ENCODE data around the gene FNDC8.

FNDC8 gene

DNA sequence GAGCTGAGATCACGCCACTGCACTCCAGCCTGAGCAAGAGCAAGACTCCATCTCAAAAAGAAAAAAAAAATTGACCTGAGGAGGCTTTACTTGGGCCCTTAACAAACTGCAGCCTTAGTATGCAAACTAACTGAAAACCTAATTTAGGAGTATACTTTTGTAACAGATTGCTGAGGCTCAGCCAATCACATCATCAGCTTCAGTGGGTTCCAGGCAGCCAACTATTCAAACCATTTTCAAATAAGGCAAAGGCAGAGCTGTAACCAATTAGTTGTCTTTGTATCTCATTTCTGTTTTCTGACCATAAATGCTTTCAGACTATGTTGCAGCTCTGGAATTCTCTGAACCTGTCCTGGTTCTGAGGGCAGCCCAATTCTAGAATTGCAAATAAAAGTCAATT, 25.7 kb upstream of the FNDC8 start:
- Histone ChIP-seq H2AFZ (ENCODE audit: low read depth, low read length) (no peak overlapping the region), H3K4me2 (ENCODE audit: low read length) (no peak overlapping the region), H4K20me1 (ENCODE audit: insufficient read depth, low read length) (no peaks in the 10 kb centered on the region), H3K4me3 (ENCODE audit: low read length) (no peak overlapping the region), H3K9me3 (ENCODE audit: insufficient read depth, low read length) (no peaks in the 10 kb centered on the region), H3K9ac (ENCODE audit: low read length) (no peak overlapping the region), H3K27me3 (ENCODE audit: low read depth, low read length) (no peaks in the 10 kb centered on the region), H3K36me3 (replicated peaks; ENCODE audit: low read depth, low read length) (peaks cover 17% of the 10 kb centered on the region), H3K79me2 (ENCODE audit: low read length) (no peaks in the 10 kb centered on the region), H3K27ac (ENCODE audit: low read length) (no peak overlapping the region), H3K4me1 (ENCODE audit: low read length) (no peaks in the 10 kb centered on the region)
- TF ChIP-seq EZH2phosphoT487 (IDR thresholded peaks at IDR 0.05; ENCODE audit: low read depth) = no peak
- TF ChIP-seq, protein P1, sequence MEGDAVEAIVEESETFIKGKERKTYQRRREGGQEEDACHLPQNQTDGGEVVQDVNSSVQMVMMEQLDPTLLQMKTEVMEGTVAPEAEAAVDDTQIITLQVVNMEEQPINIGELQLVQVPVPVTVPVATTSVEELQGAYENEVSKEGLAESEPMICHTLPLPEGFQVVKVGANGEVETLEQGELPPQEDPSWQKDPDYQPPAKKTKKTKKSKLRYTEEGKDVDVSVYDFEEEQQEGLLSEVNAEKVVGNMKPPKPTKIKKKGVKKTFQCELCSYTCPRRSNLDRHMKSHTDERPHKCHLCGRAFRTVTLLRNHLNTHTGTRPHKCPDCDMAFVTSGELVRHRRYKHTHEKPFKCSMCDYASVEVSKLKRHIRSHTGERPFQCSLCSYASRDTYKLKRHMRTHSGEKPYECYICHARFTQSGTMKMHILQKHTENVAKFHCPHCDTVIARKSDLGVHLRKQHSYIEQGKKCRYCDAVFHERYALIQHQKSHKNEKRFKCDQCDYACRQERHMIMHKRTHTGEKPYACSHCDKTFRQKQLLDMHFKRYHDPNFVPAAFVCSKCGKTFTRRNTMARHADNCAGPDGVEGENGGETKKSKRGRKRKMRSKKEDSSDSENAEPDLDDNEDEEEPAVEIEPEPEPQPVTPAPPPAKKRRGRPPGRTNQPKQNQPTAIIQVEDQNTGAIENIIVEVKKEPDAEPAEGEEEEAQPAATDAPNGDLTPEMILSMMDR (IDR thresholded peaks at IDR 0.05; ENCODE audit: low read depth, low read length) = no peak

GRCh38 chr17:35097776-35098175, 23.6 kb upstream of the FNDC8 start:
- no peaks in the 10 kb centered on the region for H3K27me3 ChIP-seq (ENCODE audit: low read depth, low read length)
- no peaks in the 10 kb centered on the region for H3K4me1 ChIP-seq (ENCODE audit: low read length)
- H3K4me3 ChIP-seq (ENCODE audit: low read length) = no peak overlapping the region
- H2AFZ ChIP-seq (ENCODE audit: low read depth, low read length) = no peak overlapping the region
- H3K27ac ChIP-seq (ENCODE audit: low read length) = no peak overlapping the region
- no peaks in the 10 kb centered on the region for H4K20me1 ChIP-seq (ENCODE audit: insufficient read depth, low read length)
- H3K9me3 ChIP-seq (ENCODE audit: insufficient read depth, low read length) = no peaks in the 10 kb centered on the region
- no peak overlapping the region for H3K4me2 ChIP-seq (ENCODE audit: low read length)
- H3K79me2 ChIP-seq (ENCODE audit: low read length) = no peaks in the 10 kb centered on the region
- H3K9ac ChIP-seq (ENCODE audit: low read length) = no peak overlapping the region
- H3K36me3 ChIP-seq (replicated peaks; ENCODE audit: low read depth, low read length) = peaks cover 21% of the 10 kb centered on the region
- TF ChIP-seq, protein P1 (IDR thresholded peaks at IDR 0.05; ENCODE audit: low read depth, low read length) = no peak
- no peak for TF ChIP-seq EZH2phosphoT487 (IDR thresholded peaks at IDR 0.05; ENCODE audit: low read depth)

DNA sequence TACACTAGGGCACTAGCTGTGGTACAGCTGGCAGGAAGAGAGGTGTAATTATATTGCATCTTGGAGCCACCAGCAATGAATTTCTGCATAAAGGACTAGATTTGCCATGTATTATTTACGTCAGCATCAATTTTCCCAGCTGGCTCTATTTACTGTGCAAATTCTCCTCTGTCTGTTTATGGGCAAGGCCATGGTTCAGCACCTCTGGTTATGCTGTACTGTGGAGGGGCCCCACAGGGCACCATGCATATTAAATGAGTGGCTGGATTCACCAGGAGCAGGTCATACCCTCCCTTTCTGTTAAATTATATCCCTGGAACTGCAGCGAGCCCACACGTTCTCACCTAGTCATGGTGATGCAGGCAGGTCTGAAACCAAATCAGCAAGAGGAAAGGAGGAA, 21.5 kb upstream of the FNDC8 start:
- Histone ChIP-seq H3K4me1 (ENCODE audit: low read length) (no peaks in the 10 kb centered on the region), H4K20me1 (ENCODE audit: insufficient read depth, low read length) (no peaks in the 10 kb centered on the region), H3K9ac (ENCODE audit: low read length) (no peak overlapping the region), H3K4me2 (ENCODE audit: low read length) (no peak overlapping the region), H3K4me3 (ENCODE audit: low read length) (no peak overlapping the region), H3K27me3 (ENCODE audit: low read depth, low read length) (no peaks in the 10 kb centered on the region), H2AFZ (ENCODE audit: low read depth, low read length) (no peak overlapping the region), H3K36me3 (replicated peaks; ENCODE audit: low read depth, low read length) (peaks cover 25% of the 10 kb centered on the region), H3K79me2 (ENCODE audit: low read length) (no peaks in the 10 kb centered on the region), H3K9me3 (ENCODE audit: insufficient read depth, low read length) (no peaks in the 10 kb centered on the region), H3K27ac (ENCODE audit: low read length) (no peak overlapping the region)
- no peak for TF ChIP-seq EZH2phosphoT487 (IDR thresholded peaks at IDR 0.05; ENCODE audit: low read depth)
- TF ChIP-seq, protein P1 (IDR thresholded peaks at IDR 0.05; ENCODE audit: low read depth, low read length) = no peak

DNA sequence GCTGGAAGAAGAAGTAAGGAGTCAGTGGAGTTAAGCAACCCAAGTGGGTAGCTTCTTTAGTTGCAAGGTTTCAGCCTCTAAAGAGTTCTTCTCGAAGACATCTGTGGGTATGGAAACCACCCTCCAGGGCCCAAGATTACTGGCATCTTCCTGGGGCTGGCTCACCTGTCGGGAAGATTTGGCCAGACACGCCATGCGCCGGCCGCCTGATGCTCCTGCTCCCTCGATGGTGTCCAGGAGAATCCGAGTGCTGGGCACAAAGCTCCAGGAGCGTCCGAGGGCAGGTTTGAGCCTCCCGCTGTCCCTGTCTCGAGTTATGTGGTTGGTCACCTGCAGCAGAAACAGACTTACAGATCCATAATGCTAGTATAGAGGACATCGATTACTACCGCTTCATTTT, 20.4 kb upstream of the FNDC8 start:
- Histone ChIP-seq H2AFZ (ENCODE audit: low read depth, low read length) (no peak overlapping the region), H3K4me3 (ENCODE audit: low read length) (no peak overlapping the region), H3K27ac (ENCODE audit: low read length) (no peak overlapping the region), H3K36me3 (replicated peaks; ENCODE audit: low read depth, low read length) (peaks cover 33% of the 10 kb centered on the region), H3K9ac (ENCODE audit: low read length) (no peak overlapping the region), H3K9me3 (ENCODE audit: insufficient read depth, low read length) (no peaks in the 10 kb centered on the region), H3K4me1 (ENCODE audit: low read length) (no peaks in the 10 kb centered on the region), H3K27me3 (ENCODE audit: low read depth, low read length) (no peaks in the 10 kb centered on the region), H3K4me2 (ENCODE audit: low read length) (no peak overlapping the region), H3K79me2 (ENCODE audit: low read length) (no peaks in the 10 kb centered on the region), H4K20me1 (ENCODE audit: insufficient read depth, low read length) (no peaks in the 10 kb centered on the region)
- TF ChIP-seq EZH2phosphoT487 (IDR thresholded peaks at IDR 0.05; ENCODE audit: low read depth) = no peak
- TF ChIP-seq, protein P1 (IDR thresholded peaks at IDR 0.05; ENCODE audit: low read depth, low read length) = no peak
